ENCODE data around the gene TNNI3K. TPM values are rescaled to one million over a fixed set of nuclear protein-coding genes. Genes with fewer than 3 reads are reported as not detected.

Gene TNNI3K
- total and polyA plus RNA-seq, 8 donors = 0.34 to 2.2 (median 0.39) TPM; not detected in 2

DNA sequence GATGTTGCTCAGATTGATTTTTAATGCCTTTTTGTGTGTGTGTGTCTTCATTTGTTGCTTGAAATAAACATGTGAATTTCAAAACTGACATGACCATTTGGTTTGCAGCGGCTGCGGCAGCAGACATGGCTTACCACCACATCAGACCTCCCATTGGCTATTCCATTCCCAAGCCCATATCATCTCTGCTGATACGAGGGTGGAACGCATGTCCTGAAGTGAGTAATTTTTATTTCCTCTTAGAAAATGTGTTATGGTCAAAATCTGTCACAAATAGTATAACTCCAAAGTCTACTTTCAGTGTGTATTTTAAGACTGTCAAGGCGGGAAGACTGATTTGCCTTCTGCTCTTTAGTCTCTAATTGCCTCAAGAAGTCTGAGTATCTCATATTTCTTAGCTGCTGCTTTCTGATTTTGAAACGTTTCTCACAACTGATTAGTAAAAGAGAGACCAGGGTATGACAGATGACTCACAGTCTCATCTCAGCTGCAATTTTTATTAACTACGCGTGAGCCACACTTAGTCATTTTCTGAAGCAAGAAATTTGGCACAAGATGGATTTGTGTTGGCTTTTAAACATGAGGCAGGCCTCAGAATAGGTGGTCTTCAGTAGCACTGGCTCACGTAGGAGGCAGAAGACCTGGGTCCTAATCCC, 228.3 kb downstream of the TNNI3K start:
- Histone ChIP-seq H3K4me3 (no peak overlapping the region), H3K36me3 (no peaks in the 10 kb centered on the region), H3K27ac (no peak overlapping the region), H3K27me3 (no peaks in the 10 kb centered on the region), H3K9me3 (no peaks in the 10 kb centered on the region), H3K4me1 (no peaks in the 10 kb centered on the region)
- intact Hi-C loops (cut with DNase I) = no loop called here
- DNase-seq = no peak
- TF ChIP-seq CTCF (IDR thresholded peaks at IDR 0.05) = no peak
- WGBS, 2 donors = 63 to 66% methylated on average over 9 of the region's 9 CpGs
- no peak for ATAC-seq
- FAIRE-seq = no peak

DNA sequence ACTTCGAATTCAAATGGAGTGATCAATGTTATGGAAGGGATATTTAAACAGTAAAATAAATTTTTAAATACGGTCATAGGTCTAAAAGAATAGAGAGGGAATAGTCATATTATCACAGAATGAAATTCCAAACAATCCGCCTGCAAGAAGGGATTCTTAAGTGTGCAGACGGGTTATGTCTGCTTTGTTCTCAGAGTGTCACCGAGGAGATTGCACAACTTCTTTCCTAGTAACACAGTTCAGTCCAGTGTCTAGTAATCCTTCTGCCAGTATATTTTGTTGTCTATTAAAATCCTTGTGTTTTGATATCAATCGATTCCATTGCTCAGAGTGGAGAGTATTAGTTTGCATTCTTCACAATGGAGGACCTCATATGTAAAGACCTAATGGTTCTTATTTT, 228.8 kb downstream of the TNNI3K start:
- no peak for FAIRE-seq
- Histone ChIP-seq H3K4me1 (no peaks in the 10 kb centered on the region), H3K4me3 (no peak overlapping the region), H3K9me3 (no peaks in the 10 kb centered on the region), H3K27ac (no peak overlapping the region), H3K27me3 (no peaks in the 10 kb centered on the region), H3K36me3 (no peaks in the 10 kb centered on the region)
- no peak for ATAC-seq
- intact Hi-C loops (cut with DNase I) = no loop called here
- DNase-seq = no peak
- 64 to 70% methylated on average over 6 of the region's 6 CpGs for WGBS, 2 donors
- TF ChIP-seq CTCF (IDR thresholded peaks at IDR 0.05) = no peak

DNA sequence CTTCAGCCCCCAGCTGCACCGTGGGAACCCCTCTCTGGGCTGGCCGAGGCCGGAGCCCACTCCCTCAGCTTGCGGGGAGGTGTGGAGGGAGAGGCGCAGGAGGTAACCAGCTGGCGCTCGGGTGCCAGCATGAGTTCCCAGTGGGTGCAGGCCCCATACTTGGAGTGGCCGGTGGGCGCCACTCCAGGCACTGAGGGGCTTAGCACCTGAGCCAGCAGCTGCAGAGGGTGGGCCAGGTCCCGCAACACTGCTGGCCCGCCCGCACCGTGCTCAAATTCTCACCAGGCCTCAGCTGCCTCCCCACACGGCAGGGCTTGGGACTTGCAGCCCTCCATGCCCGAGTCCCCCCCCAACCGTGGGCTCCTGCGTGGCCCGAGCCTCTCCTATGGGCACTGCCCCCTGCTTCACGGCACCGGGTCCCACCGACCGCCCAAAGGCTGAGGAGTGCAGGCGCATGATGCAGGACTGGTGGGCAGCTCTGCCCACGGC, 230.1 kb downstream of the TNNI3K start:
- 87 to 93% methylated on average over 24 of the region's 24 CpGs for WGBS, 2 donors
- H3K36me3 ChIP-seq = no peaks in the 10 kb centered on the region
- peak in 2 of 6 donors; percentile 18 to 63 for DNase-seq
- no peak overlapping the region for H3K27ac ChIP-seq
- no peak for ATAC-seq
- TF ChIP-seq CTCF (IDR thresholded peaks at IDR 0.05) = no peak
- no peaks in the 10 kb centered on the region for H3K27me3 ChIP-seq
- H3K4me1 ChIP-seq = no peaks in the 10 kb centered on the region
- H3K9me3 ChIP-seq = no peaks in the 10 kb centered on the region
- H3K4me3 ChIP-seq = no peak overlapping the region
- intact Hi-C loops (cut with DNase I) = no loop called here
- no peak for FAIRE-seq

DNA sequence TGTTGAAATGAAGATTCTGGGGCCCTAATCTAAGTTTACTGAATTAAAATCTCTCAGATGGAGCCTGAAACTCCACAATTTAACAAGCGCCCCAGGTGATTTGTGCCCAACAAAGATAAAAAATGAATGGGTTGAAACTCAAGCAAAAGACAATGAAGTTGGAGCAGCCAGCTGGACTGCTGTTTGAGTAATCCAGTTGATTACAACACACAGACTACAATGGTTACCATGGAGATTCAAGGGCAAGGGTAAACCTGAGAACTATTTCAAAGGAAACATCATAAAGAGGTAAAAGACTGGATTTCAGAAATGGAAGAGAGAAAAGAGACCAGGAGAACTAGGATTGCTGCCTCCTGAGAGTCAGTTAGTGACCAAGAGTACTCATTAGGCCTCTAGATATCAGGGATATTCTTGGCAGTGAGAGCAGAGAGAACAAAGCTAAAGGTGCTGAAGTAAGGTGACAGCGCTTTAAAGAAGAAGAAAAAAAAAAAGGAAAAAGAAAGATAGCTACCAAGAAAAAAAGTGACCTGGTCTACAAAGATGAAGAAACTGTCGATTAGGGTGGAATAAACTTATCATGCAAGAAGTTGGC, 232.7 kb downstream of the TNNI3K start:
- FAIRE-seq (no peak), DNase-seq (no peak), ATAC-seq (no peak)
- intact Hi-C loops (cut with DNase I) = no loop called here
- no peak overlapping the region for H3K27ac ChIP-seq
- no peaks in the 10 kb centered on the region for H3K27me3 ChIP-seq
- no peaks in the 10 kb centered on the region for H3K4me1 ChIP-seq
- H3K9me3 ChIP-seq = no peaks in the 10 kb centered on the region
- WGBS, 2 donors = 53 to 60% methylated on average over 3 of the region's 3 CpGs
- no peak for TF ChIP-seq CTCF (IDR thresholded peaks at IDR 0.05)
- H3K4me3 ChIP-seq = no peak overlapping the region
- H3K36me3 ChIP-seq = no peaks in the 10 kb centered on the region

DNA sequence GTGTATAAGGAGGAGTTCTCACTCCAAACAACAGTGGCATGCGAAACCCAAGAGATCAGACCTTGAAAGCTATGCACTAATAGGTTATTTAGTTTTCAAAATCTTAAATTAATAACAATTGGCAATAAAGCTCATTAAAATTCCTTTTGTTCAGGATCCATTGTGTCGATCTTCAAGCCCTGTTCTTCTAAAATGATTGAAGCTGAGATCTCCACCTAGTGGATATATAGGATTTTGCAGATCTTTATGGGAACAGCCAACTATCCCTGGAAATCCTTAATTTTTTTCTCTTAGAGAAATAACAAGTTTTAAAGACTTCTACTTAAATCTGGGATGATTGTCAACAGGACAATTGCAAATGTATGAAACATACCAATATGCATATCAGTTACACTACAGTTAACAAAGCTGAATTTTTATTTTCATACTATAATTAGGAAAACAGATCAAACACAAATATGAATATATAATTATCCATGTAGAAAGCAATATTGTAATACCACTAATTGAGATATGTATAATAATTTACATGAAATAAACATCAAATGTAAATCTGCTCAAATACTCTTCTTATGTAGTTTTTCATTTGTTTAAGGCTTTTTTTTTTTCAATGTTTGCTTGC, 233.9 kb downstream of the TNNI3K start:
- FAIRE-seq = peak; percentile 80
- no peak for DNase-seq
- H3K9me3 ChIP-seq = no peaks in the 10 kb centered on the region
- H3K4me1 ChIP-seq = no peaks in the 10 kb centered on the region
- intact Hi-C loops (cut with DNase I) = no loop called here
- H3K27me3 ChIP-seq = no peaks in the 10 kb centered on the region
- WGBS, 2 donors = 2 to 5% methylated on average over 2 of the region's 2 CpGs
- peak in 3 of 4 donors; percentile 51 to 65 (median 64) for ATAC-seq
- H3K27ac ChIP-seq = no peak overlapping the region
- H3K4me3 ChIP-seq = no peak overlapping the region
- TF ChIP-seq CTCF (IDR thresholded peaks at IDR 0.05) = peak; percentile 7 to 44 (median 34)
- H3K36me3 ChIP-seq = no peaks in the 10 kb centered on the region
